ENCODE measurements around the gene TM2D3.

DNA sequence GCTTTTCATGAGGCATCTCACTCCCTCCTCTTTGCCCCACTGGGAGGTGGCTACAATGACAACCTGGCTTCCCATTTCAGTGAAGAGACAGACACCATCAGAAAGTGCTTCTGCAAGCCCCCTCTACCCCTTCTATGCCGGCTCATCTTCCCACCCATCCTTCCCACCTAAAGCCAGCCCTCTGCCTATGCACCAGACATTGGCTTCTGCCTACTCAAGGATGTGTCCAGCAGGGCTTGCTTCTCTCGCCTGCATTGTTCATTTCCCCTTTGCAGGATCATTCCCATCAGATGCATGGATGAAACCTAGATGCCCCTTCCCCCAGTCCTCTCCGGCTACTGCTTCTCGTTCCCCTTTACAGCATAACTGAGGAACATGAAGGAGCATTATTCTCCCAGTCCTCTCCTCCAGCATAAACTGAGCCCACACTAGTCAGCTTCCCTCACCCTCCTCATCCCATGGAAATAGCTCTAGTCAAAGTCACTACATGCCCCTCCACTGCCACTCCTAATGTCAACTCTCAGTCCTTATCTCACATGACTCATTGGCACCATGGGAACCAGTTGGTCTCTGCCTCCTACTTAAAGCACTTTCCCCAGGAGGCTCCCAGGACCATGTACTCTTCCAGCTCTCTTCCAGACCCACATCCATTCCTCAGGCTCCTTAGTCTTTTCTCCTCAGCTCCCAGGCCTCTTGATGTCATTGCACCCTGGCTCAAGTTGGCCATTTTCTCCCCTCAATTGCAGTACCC lies 47.9 kb downstream of the TM2D3 start:
- TF ChIP-seq GABPA (IDR thresholded peaks at IDR 0.05 in 1 of 2, conservative IDR thresholded peaks at IDR 0.05 in 1 of 2) (no peak), RXRA (IDR thresholded peaks at IDR 0.05) (no peak)
- TF ChIP-seq, protein P1, sequence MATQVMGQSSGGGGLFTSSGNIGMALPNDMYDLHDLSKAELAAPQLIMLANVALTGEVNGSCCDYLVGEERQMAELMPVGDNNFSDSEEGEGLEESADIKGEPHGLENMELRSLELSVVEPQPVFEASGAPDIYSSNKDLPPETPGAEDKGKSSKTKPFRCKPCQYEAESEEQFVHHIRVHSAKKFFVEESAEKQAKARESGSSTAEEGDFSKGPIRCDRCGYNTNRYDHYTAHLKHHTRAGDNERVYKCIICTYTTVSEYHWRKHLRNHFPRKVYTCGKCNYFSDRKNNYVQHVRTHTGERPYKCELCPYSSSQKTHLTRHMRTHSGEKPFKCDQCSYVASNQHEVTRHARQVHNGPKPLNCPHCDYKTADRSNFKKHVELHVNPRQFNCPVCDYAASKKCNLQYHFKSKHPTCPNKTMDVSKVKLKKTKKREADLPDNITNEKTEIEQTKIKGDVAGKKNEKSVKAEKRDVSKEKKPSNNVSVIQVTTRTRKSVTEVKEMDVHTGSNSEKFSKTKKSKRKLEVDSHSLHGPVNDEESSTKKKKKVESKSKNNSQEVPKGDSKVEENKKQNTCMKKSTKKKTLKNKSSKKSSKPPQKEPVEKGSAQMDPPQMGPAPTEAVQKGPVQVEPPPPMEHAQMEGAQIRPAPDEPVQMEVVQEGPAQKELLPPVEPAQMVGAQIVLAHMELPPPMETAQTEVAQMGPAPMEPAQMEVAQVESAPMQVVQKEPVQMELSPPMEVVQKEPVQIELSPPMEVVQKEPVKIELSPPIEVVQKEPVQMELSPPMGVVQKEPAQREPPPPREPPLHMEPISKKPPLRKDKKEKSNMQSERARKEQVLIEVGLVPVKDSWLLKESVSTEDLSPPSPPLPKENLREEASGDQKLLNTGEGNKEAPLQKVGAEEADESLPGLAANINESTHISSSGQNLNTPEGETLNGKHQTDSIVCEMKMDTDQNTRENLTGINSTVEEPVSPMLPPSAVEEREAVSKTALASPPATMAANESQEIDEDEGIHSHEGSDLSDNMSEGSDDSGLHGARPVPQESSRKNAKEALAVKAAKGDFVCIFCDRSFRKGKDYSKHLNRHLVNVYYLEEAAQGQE (IDR thresholded peaks at IDR 0.05) = no peak
- TF ChIP-seq, protein P2, sequence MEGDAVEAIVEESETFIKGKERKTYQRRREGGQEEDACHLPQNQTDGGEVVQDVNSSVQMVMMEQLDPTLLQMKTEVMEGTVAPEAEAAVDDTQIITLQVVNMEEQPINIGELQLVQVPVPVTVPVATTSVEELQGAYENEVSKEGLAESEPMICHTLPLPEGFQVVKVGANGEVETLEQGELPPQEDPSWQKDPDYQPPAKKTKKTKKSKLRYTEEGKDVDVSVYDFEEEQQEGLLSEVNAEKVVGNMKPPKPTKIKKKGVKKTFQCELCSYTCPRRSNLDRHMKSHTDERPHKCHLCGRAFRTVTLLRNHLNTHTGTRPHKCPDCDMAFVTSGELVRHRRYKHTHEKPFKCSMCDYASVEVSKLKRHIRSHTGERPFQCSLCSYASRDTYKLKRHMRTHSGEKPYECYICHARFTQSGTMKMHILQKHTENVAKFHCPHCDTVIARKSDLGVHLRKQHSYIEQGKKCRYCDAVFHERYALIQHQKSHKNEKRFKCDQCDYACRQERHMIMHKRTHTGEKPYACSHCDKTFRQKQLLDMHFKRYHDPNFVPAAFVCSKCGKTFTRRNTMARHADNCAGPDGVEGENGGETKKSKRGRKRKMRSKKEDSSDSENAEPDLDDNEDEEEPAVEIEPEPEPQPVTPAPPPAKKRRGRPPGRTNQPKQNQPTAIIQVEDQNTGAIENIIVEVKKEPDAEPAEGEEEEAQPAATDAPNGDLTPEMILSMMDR (IDR thresholded peaks at IDR 0.05; ENCODE audit: low read depth, low read length, missing input control) = no peak
